ENCODE results near the gene JAGN1.
"Not testable (repeated sequence)": the region's sequence is repeated elsewhere in the genome, so short reads cannot be mapped to it uniquely, and the experiment has no call there.

JAGN1 gene

DNA sequence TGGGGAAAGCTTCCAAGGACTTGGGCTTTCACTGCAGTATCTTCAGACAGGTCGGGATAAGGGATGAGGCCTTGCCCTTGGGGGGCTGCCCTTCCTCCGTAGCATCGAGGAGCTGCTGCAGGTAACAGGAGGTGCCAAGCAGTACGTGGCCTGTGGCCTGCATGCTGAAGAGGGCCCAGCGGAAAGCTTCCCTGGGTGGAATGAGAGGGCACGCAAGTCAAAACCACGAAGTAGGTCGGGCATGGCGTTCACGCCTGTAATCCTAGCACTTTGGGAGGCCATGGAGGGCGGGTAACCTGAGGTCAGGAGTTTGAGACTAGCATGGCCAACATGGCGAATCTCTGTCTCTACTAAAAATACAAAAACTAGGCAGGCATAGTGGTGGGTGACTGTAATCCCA, 23.3 kb upstream of the JAGN1 start:
- no peak for DNase-seq

GRCh38 chr3:9869955-9870354, 20.5 kb upstream of the JAGN1 start:
- DNase-seq = no peak

DNA sequence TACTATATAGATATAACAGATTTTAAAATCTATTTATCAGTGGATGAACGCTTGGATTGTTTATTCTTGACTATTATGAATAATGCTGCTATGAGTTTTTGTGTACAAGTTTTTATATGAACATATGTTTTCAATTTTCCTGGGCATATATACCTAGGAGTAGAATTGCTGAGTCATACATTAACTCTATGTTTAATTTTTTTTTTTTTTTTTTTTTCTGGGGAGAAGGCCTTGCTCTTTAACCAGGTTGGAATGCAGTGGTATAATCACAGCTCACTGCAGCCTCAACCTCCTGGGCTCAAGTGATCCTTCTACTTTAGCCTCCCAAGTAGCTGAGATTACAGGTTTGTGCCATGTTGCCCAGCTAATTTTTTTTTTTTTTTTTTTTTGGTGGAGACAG, 19.4 kb upstream of the JAGN1 start:
- DNase-seq = no peak

DNA sequence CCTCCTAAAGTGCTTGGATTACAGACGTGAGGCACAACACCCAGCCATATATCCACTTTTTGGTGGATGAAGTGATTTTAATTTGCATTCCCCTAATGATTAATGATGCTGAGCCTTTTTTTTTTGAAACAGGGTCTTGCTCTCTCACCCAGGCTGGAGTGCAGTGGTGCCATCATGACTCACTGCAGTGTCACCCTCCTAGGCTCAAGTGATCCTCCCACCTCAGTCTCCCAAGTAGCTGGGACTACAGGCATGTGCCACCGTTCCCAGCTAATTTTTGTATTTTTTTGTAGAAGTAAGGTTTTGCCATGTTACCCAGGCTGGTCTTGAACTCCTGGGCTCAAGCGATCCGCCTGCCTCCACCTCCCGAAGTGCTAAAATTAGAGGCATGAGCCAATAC, 18.3 kb upstream of the JAGN1 start:
- DNase-seq = not testable (repeated sequence)

DNA sequence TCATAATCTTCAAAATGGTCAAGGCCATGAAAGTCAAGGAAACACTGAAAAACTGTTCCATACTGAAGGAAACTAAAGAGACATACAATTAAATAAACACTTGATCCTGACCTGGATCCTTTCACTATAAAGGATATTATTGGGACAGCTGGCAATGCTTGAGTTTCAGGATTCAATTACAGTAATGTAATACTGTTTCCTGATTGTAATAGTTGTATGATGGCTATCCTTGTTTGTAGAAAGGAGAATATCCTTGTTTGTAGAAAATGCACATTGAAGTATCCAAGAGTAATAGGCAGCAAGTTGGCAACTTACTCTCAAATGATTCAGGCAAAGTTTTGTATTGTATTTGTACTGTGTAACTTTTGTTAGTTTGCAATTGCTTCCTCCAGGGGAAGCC, 15.0 kb upstream of the JAGN1 start:
- DNase-seq = no peak

DNA sequence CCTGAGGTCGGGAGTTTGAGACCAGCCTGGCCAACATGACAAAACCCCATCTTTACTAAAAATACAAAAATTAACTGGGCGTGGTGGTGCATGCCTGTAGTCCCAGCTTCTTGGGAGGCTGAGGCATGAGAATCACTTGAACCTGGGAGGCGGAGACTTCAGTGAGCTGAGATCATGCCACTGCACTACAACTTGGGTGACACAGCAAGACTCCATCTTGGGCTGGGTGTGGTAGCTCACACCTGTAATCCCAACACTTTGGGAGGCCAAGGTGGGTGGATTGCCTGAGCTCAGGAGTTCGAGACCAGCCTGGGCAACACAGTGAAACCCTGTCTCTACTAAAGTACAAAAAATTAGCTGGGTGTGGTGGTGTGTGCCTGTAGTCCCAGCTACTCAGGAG, 14.2 kb upstream of the JAGN1 start:
- DNase-seq = not testable (repeated sequence)

DNA sequence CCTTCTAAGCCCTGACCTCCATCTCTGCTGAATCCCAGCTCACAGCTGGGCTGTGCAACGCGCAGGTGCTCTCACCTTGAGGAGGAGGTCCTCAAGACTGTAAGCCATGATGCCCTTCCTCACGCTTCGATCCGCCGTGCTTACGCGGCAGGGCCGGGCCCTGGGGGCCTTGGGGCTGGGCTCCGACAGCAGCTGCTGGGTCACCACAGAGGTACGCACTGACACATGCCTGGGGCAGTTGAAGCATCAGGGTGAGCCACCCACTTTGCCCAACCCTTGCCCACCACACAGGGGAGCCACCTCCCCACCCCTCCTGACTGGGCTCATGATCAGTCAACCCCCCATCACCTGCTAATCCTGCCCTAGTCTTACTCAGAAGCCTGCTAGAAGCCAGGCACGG, 13.4 kb upstream of the JAGN1 start:
- DNase-seq = no peak

GRCh38 chr3:9878700-9879099, 11.7 kb upstream of the JAGN1 start:
- no peak for DNase-seq

- no peak for DNase-seq
Measured at GRCh38 chr3:9879830-9880549, 10.4 kb upstream of the JAGN1 start, which contains the start of gene CIDEC. Gene CIDEC (minus strand): TSS chr3:9880253. CDS start chr3:9878486, 1,767 bp downstream.

DNA sequence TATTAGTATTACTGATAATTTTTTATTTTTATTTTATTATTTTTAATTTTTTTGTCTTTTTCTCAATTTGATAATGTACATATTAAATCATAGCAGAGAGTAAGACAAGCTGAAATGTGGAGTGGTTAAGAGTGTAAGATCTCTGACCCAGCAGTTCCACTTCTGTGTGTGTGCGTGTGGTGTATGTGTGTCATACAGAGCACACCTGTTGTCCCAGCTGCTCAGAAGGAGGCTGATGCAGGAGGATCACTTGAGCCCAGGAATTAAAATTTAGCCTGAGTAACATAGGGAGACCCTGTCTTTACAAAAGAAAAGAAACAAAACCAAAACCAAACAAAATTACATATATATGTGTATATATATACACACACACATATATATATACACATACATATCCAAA, 9.0 kb upstream of the JAGN1 start:
- DNase-seq = no peak

DNA sequence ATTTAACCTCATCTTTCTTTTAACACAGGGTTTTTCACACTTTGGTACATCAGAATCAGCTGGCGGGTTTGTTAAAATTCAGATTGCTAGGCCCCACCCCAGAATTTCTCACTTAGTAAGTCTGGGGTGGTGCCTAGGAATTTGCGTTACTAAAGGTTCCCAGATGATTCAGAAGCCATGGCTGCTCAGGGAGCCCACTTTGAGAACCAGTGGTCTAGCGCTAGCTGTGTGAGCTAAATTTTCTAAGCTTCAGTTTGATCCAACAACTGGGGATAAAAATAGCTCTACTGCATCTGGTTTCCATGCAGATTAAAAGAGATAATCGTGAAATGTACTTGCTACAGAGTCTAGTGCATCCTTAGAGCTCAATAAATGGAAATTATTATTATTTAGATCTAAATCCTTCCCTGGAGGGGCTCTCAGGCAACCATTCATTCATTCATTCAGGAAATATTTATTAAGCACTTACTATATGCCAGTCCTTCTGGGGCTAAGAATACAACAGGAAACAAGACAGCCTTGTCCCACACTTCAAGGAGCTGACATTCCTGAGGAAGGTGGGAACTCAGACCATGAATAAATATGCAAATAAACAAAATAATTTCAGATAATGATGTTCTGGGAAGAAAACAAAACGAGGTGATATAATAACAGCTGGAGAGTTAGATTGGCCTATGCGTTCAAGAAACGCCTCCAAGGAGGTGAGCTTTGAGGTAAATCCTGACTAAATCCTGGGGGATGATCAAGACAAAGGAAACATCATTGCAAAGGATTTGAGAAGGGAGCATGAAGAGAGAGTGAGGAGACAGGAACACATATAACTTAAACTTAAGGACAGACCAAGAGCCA, 6.5 kb upstream of the JAGN1 start:
- DNase-seq = no peak

GRCh38 chr3:9884555-9885165, 5.8 kb upstream of the JAGN1 start:
- DNase-seq = no peak

GRCh38 chr3:9886328-9886727, 4.1 kb upstream of the JAGN1 start:
- no peak for DNase-seq

GRCh38 chr3:9887480-9887879, 2.9 kb upstream of the JAGN1 start:
- DNase-seq = no peak

GRCh38 chr3:9888540-9888939, 1.9 kb upstream of the JAGN1 start:
- no peak for DNase-seq

DNA sequence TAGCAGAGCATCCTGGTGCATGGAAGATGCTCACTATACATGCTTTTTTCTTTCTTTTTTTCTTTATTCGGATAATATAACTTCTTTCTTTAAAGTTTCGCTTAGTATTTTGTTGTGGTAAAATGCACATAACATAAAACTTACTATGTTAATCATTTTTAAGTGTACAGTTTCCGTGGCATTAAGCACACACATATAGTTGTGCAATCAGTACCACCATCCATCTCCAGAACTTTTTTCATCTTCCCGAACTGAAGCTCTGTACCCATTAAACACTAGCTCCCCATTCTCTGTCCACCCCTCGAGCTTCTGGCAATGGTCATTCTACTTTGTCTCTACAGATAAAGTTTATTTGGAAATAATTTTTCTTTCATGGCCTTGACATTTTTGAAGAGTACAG, 1.0 kb upstream of the JAGN1 start:
- no peak for DNase-seq

- DNase-seq = no peak
Measured at GRCh38 chr3:9891072-9891622, 737 bp downstream of the JAGN1 start.

DNA sequence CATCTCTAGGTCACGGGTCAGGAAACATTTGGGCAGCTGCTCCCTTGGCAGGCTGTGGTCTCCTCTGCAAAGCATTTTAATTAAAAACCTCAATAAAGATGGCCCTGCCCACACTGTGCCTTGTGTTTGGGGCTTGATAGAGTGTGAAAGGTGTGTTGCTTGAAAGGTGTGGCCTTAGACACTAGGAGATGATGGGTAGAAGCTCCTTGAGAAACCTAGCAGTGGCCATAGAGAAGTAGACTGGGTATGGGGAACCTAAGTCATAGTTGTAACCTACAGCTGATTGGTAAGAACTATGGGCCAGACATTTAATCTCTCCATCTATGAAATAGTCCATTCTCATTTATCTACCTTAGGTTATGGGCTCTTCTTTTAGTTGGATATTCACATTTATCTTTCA, 3.3 kb downstream of the JAGN1 start:
- no peak for DNase-seq

DNA sequence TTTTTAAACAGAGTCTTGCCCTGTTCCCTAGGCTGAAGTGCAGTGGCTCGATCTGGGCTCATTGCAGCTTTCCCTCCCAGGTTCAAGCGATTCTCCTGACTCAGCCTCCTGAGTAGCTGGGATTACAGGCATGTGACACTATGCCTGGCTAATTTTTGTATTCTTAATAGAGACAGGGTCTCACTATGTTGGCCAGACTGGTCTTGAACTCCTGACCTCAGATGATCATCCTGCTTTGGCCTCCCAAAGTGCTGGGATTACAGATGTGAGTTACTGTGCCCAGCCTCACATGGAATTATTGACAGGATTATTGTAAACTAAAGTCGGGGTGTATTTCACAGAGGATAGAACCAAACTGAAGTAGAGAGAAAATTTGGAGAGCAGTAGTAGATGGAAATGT, 5.3 kb downstream of the JAGN1 start:
- not testable (repeated sequence) for DNase-seq

GRCh38 chr3:9896755-9897407, 6.5 kb downstream of the JAGN1 start:
- DNase-seq = not testable (repeated sequence)

DNA sequence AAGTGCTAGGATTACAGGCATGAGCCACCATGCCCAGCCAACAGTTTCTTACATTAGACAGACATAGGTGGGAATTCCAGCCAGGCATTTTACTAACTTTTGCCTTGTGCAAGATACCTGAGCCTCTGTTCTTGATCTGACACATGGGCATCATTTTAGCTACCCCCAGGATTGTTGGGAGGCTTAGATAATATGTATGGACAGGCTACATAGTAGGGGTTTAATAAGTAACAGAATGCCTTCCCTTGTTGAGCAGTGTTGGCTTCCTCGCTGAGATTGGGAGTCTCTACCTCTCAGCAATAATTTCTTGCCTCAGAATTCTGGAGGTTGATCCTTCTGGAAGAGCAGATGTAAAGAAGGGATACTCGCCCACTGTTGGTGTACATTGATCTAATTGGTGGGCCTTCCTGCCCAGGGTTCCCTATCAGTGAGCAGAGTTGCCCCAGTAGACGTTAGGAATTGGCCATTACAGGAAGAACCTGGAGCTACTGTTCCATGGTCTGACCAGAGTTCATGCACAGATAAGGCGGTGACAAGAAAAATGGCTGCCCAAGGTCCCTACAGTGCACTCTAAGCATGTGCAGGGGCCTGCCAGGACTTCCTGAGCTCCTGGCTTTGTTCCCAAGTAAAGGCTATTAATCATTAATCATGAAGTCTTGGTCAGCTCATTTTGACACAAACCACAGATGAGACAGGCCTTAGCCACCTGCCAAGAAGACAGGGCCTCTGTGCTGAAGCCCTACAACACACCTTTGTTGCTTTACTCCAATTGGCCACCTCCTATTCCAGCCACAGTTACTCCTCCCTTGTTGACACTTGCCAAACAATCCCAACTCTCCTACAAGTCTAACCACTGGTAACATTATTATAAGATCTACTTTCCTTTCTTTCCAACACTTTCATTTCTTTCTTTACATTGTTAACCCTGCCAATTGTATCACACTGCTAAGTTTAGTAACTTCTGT, 7.3 kb downstream of the JAGN1 start:
- no peak for DNase-seq

Data from activated CD4-positive, alpha-beta T cell treated with anti-CD3 and anti-CD28 coated beads, Interleukin-2, amount 50 U/mL, for 1 hour (primary cell).